GM19035 (cell line): ENCODE results near the gene FUT4.
"Not testable (repeated sequence)": the region's sequence is repeated elsewhere in the genome, so short reads cannot be mapped to it uniquely, and the experiment has no call there.

Source experiments
- ATAC-seq: cut with Tn5 transposase; IDR thresholded peaks from one replicate; pipeline ENCODE4 v1.9.1; 2021; ENCODE audit not compliant: unreplicated experiment

FUT4 gene

DNA sequence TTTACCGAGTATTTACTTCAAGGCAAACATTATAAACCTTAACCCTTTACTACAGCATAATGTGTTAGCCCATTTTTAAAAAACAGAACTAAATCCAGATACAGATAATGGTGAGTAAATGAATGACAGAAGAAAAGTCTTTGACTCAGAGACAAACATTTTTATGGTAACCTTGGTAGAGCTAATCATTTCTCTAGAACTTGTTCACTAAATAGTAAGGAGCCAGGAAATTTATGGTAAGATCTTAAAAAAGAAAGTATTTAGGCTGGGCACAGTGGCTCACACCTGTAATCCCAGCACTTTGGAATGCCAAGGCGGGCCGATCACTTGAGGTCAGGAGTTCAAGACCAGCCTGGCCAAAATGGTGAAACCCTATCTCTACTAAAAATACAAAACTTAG lies 11.5 kb upstream of the FUT4 start:
- no peak for ATAC-seq

DNA sequence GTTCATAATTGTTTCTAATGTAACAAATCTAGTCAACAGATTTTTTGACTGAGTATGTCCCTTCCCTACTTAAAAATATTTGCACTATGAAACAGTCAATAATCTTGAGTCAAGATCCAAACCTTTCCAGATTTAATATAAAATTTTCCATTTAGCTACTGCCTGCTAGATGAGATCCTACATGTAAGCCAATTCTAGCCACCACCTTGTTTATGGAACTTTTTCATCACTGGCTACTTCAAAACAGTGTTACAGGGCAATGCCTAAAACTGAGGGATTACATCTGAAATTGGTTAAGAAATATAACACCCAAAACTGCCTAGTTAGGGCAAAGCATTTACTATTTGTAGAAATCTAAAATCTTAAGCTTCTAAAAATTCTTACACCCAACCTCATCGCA lies 10.5 kb upstream of the FUT4 start:
- ATAC-seq, result no peak

DNA sequence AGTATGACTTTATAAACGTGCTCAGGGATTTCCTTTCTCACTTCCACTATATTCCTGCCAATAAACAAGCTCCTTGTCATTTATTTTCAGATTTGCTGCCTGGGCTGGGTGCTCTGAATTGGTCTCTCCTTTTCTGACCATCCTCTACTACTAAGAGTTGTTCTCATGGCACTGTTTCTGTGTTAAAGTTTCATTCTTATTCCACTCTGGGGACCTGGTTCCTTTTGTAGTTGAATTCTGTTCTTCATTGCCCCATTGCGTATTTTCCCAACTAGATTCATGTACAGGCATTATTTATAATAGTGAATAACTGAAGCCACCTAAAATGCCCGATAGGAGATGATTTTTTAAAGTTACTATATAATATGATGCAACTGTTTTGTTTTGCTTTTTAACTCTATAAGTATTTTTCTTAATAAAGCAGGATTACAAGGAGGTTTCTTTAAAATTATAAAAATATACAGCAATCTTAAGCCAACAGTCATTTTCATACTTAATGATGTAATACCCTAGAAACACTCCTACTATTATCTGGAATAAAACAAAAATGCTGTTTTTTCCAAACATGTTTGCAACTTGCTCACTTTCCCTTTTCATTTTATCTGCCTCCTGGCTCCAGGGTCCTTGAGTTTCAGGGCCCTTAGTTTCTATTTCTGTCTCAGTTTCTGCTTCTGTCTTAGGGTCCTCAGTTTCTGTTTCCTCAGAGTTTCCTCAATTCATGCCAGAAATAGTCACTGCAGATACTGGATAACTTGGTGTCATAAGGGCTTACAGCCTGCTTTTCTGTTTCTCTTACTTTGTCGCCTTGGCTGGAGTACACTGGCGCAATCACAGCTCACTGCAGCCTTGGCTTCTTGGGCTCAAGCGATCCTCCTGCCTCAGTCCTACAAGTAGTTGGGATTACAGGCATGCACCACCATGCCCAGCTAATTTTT lies 9.8 kb upstream of the FUT4 start:
- no peak for ATAC-seq

DNA sequence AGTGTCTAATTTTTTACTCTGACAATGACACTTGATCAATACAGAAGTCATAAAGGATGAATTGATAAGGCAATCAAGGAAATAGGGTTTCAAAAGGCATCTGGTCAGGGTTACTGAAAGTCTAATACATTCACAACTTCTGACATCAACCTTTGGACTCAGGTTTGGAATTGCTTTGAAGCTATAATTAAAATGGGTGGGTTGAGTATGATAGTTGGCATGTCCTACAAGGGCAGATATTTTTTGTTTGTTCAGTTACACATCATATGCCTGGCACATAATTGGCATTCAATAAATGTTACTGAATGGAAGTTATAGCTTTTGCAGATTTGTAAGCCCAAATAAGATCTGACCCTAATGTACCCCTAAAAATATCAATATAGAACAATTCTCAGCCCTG lies 7.3 kb upstream of the FUT4 start:
- ATAC-seq, result no peak

DNA sequence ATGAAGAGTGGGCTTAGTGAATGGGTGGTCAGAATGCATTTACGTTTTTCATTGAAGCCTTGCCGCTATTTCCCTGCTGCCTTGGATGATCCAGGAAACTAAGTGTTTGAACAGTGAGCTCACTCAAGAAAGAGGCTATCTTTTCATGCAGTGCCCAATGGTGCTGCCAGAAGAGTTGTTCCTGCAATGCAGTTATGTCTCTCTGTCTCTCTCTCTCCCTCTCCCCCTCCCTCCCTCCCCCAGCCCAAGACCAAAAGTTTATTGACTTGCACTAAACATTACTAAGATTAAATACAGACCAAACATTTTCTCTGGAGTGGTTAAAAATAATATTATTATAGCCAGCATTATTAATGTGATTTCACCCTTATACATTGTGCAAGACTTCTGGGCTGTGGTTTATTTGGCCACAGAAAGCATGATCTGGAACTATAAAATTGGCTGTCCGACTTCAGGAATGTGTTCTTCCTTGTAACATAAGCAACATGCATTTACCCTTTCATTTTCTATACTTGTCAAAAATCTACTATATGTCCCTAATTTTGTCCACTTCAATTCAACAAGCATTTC lies 6.6 kb upstream of the FUT4 start:
- no peak for ATAC-seq

DNA sequence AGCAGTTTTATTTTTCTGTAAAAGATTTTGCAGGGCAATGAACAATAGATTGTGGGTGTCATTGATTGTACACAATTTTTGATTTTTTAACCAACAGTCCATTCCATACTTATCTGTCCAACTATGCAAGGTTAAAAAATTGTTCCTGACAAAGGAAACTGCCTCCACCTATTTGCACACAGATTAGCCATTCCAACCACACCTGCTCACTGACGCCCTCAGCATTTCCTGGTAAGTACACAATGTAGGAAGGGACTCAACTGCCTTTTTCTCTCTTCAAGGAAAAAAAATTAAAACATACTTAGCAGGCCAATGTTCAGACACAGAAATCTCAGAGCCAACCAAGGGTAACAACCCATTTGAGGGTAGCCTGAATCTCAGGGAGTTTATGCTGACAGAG lies 4.3 kb upstream of the FUT4 start:
- no peak for ATAC-seq

DNA sequence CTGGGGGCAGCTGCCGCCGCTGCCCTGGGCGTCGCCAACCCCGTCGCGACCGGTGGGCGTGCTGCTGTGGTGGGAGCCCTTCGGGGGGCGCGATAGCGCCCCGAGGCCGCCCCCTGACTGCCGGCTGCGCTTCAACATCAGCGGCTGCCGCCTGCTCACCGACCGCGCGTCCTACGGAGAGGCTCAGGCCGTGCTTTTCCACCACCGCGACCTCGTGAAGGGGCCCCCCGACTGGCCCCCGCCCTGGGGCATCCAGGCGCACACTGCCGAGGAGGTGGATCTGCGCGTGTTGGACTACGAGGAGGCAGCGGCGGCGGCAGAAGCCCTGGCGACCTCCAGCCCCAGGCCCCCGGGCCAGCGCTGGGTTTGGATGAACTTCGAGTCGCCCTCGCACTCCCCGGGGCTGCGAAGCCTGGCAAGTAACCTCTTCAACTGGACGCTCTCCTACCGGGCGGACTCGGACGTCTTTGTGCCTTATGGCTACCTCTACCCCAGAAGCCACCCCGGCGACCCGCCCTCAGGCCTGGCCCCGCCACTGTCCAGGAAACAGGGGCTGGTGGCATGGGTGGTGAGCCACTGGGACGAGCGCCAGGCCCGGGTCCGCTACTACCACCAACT lies 1.0 kb downstream of the FUT4 start:
- ATAC-seq, result no peak

DNA sequence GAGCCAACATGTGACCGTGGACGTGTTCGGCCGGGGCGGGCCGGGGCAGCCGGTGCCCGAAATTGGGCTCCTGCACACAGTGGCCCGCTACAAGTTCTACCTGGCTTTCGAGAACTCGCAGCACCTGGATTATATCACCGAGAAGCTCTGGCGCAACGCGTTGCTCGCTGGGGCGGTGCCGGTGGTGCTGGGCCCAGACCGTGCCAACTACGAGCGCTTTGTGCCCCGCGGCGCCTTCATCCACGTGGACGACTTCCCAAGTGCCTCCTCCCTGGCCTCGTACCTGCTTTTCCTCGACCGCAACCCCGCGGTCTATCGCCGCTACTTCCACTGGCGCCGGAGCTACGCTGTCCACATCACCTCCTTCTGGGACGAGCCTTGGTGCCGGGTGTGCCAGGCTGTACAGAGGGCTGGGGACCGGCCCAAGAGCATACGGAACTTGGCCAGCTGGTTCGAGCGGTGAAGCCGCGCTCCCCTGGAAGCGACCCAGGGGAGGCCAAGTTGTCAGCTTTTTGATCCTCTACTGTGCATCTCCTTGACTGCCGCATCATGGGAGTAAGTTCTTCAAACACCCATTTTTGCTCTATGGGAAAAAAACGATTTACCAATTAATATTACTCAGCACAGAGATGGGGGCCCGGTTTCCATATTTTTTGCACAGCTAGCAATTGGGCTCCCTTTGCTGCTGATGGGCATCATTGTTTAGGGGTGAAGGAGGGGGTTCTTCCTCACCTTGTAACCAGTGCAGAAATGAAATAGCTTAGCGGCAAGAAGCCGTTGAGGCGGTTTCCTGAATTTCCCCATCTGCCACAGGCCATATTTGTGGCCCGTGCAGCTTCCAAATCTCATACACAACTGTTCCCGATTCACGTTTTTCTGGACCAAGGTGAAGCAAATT lies 1.8 kb downstream of the FUT4 start:
- ATAC-seq, result no peak

DNA sequence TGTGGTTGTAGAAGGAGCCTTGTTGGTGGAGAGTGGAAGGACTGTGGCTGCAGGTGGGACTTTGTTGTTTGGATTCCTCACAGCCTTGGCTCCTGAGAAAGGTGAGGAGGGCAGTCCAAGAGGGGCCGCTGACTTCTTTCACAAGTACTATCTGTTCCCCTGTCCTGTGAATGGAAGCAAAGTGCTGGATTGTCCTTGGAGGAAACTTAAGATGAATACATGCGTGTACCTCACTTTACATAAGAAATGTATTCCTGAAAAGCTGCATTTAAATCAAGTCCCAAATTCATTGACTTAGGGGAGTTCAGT lies 2.4 kb downstream of the FUT4 start:
- ATAC-seq, result no peak

DNA sequence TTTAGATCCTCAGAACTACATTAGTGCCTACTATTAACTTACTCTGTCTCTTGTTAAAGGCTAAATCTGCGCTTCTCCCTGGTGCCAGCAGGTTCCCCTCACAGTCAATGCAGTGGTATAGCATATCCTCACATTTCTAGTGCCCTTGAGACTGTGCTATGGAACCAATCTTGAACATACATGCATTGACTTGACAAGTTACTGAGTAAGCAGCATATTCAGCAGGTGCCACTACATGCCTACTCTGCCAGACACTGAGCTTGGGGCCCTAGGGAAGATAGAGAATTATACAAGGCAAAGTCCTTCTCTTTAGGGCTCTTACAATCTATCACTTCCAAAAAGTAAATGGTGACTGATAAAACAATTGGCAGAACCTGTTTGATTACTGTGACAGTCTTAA lies 3.2 kb downstream of the FUT4 start:
- no peak for ATAC-seq

DNA sequence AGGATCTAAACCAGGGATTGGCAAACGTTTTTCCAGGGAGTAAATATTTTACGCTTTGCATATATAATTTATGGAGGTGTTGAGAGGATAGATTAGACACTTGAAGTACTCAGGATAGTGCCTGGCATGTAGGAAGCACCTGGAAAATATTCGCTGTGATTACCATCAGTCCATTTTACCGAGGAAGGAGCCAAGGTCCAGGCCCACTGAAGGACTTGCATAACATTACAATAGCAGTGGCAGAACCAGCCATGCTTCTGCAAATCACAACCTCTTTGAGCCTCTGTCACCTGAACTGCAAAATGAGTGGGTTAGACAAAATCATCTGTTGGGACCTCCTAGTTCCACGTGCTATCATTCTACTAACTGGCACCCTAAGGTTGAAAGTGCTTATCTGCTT lies 5.4 kb downstream of the FUT4 start:
- no peak for ATAC-seq

DNA sequence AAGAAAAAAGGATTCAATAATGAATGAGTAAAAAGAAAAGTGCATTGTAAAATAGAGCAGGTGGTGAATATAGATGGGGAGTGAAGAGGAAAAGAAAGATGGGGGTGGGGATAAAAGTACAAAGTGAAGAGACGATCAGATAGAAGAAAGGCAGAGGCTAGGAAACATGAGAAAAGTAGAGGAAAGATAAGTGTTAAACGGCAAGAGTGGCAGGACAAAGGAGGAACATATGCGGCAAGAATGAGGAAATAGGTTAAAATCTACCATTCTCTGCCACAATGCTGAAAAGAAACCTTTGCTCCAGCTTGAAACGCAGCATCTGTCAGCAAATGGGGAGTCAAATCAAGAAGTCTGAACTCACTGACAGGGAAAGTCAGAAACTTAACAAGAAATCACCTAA lies 6.8 kb downstream of the FUT4 start:
- ATAC-seq, result no peak

DNA sequence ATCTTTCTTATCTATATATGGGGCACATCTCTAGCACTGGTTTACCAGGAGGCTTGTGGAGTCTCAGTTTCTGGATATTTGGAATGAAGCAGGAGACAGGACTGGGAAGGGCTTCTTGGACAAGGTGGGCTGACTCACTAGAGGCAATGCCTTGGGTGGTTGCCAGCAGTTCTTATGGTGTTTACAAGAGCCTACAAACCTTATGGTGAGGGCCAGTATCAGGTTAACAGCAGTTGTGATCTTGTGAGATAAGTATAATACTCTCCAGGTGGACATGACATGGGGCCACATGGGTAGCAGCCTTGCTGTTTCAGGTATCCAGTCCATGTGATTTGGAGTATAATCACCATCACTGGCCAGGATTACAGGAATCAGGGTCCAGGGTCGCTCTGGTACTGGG lies 10.2 kb downstream of the FUT4 start:
- ATAC-seq, result no peak

DNA sequence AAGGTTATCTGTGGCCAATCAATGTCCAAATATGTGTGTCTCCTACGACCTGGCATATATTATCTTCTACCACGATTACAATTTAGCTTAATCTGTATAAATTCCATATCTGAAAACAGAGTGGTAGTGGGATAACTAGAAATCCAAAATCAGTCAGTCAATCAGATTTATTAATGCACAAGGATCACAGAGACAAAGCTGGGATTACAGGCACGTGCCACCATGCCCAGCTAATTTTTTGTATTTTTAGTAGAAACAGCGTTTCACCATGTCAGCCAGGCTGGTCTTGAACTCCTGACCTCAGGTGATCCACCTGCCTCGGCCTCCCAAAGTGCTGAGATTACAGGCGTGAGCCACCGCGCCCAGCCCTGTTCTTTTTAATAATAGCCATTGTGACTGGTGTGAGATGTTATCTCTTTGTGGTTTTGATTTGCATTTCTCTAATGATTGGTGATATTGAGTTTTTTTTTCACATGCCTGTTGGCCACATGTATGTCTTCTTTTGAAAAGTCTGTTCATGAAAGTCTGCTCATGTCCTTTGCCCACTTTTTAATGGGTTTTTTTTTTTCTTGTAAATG lies 12.1 kb downstream of the FUT4 start:
- ATAC-seq, result not testable (repeated sequence)

DNA sequence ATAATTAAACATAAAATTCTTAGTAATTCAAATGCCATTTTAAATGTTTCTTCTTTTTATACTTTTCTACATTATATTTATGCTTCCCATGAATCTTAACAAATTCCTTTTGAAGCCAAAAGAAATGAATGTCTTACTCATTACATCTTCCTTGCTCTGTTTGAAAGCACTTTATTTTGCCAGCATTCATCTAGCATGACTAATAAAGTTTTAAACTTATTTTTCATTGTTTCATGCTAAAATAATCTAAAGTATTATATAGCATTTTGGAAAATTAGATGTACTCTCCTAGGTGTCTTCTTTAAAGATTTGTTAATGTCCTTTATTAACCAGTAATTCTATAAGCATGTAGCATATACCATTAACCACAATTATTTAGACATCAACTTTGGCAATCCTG lies 13.7 kb downstream of the FUT4 start:
- ATAC-seq, result no peak

DNA sequence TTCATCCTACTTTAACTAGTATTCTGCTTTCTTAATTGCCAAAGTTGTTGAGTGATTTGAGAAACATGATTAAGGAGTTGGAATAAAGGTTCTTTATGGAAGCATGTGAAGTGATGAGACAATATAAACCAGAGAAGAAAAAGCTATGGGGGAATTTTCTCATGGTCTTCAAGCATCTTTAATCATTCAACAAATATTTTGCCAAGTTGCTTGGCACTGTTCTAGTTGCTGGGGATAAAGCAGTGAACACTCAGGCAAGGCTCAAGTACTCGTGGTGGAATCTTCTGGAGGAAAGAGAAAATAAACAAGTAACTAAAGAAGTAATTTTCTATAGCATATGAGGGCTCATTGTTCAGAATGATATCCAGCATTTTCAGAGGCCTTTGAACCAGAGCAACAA lies 14.3 kb downstream of the FUT4 start:
- no peak for ATAC-seq

DNA sequence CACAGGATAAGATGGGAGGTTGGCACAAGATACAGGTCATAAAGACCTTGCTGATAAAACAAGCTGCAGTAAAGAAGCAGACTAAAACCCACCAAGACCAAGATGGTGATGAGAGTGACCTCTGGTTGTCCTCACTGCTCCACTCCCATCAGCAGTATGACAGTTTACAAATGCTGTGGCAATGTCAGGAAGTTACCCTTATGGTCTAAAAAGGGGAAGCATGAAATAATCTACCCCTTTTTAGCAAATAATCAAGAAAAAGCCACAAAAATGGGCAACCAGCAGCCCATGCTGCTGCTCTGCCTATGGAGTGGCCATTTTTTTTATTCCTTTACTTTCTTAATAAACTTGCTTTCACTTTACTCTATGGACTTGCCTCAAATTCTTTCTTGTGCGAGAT lies 14.7 kb downstream of the FUT4 start:
- no peak for ATAC-seq

DNA sequence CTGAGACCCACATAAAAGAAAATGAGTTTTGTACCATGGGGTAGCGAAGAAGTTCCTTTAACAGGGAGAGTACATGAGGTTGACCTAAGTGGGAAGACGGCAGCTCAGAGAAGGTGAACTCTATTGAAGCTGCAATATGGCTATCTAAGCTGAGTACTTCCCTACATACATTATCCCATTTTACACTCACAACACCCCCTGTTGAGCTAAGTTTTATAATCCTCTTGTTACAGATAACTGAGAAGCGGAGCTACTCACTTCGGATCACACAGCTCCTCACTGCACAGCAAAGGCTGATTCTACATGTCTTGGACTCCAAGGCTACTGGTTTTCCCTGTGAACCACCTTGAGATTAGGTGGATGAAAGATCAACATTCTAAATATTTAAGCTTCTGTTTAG lies 15.2 kb downstream of the FUT4 start:
- no peak for ATAC-seq

DNA sequence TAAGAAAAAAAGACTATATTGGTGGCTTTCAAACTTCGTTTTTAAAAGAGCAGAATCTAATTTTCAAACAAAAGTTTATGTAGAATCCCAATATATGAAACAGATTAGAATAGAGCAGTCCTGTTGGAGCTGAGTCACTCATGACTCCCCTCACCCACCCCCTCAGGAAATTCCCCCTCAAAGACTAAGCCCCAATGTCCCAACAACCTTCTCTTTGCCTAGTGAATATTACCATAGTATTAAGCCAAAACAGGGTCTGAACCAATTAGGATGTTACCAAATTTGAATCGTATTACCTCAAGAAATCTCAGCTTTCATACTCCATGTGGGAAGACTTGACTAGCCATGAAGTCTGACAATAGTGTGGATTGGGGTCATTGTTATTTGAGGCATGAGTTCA lies 15.6 kb downstream of the FUT4 start:
- no peak for ATAC-seq

DNA sequence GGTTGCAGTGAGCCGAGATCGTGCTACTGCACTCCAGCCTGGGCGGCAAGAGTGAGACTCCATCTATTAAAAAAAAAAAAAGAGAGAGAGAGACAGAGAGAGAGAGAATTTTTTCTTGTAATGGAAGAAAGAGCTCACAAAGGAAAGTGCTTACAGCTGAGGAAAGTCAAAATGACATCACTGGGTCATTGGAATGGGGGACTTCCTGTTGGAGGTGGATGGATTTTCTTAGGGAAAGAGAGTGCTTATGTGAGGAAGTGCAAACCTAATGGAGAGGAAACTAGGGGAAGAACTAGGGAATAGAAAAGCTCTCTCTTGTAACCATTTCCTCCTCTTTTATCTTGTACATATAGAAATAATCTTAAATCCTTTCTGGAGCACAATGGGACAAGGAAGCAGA lies 17.1 kb downstream of the FUT4 start:
- ATAC-seq, result no peak

DNA sequence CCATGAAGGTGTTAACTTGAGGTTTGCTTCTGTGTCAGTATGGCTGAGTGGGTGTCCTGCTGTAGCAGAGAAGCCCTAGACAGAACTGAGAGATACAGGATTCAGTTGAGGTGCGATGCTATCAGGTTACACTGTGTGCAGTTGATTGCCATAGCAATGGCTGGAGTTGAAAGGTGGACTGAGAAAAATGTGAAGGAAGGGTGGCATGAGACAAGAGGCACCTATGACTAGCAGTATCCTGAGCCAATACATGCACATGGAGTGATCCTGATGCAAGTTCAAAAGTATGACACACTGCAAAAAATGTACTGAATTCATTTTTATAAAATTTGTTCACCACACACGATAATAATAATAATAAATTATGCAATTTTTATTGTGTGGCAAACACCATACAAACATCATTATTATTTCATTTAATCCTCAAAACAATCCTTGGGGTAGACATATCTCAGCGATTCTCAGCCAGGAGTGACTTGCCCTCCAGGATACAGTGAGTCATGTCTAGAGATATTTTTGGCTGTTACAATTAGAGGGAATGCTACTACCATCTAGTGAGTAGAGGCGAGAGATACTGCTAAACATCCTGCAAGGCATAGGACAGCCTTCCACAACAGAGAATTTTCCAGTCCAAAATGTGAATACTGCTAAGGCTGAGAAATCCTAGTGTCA lies 19.6 kb downstream of the FUT4 start:
- ATAC-seq, result no peak
